Subcutaneous adipose tissue (tissue), 4 donors: ENCODE results near the gene MPV17L. TPM values are rescaled to one million over a fixed set of nuclear protein-coding genes. Genes with fewer than 3 reads are reported as not detected.

ENCODE experiments used
- CTCF ChIP-seq: fragments of 450-650 bp; IDR thresholded peaks from one replicate; pipeline ENCODE4 v1.5.1; 2016; ENCODE audit warnings: low read depth, mild to moderate bottlenecking, control low read depth, antibody characterized with exemption, moderate library complexity
- total RNA-seq, 4 donors: library from RNA; depleted of rRNA; stranded (reverse); fragments of >200 nt; gene quantifications; one replicate each; pipeline ENCODE4 v1.1.0, GENCODE V29; 2016

The MPV17L gene
- total RNA-seq, 4 donors from 2014 or later, result 6.2 to 20.0 (median 18.3) TPM

DNA sequence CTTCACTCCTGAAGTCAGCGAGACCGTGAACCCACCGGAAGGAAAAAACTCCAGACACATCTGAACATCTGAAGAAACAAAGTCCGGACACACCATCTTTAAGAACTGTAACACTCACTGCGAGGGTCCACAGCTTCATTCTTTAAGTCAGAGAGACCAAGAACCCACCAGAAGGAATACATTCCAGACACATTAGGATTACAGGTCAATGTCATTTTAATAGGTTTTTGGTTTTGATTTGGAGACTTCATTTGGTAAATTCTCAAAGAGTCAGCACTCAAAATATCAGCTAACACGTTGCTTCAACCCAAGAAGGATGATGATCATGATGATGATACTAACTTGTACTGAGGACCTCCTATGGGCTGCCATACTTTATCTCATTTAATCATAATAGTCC, 31.2 kb downstream of the MPV17L start:
- TF ChIP-seq CTCF, result no peak

DNA sequence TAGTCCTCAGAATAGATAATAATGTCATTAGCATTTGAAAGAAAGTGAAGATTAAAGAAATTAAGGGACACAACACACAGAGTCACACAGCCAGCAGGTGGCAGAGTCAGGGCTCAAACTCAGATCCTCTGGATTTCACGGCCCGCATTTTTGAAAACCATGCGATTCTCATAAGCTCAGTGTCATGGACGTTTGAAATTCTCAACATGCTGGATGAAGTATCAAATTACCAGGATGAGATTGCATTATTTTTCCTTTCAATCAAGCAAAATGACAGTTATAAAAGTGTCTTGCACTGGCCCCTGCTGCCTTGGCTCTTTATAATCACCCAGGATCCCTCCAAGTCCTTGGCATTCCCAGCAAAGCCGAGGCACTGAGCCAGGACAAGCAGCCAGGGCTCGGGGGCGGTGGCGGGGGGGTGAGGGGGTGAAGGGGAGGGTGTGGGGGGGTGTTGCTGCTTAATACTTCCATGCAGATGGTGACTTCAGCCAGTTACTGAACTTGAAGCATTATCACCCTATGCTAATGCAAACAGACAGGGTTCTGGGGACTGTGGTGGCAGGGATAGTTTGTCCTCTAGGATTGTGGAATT, 32.2 kb downstream of the MPV17L start:
- TF ChIP-seq CTCF, result no peak

DNA sequence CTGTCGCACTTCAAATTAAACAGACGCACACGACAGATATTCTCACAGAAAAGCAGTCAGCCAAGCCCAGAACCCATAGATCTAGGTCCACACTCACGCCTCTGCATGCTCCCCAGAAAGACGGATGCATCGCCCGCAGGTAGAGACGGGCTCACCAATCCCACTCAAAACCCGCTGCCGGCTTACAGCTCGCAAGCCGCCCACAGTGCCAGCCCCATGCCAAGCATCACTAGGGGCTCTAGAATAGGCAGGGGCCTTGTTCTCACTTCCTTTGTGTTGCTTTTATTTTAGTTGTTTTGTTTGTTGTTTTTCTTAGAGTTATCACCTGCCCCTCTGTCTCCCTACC, 38.5 kb downstream of the MPV17L start:
- no peak for TF ChIP-seq CTCF

DNA sequence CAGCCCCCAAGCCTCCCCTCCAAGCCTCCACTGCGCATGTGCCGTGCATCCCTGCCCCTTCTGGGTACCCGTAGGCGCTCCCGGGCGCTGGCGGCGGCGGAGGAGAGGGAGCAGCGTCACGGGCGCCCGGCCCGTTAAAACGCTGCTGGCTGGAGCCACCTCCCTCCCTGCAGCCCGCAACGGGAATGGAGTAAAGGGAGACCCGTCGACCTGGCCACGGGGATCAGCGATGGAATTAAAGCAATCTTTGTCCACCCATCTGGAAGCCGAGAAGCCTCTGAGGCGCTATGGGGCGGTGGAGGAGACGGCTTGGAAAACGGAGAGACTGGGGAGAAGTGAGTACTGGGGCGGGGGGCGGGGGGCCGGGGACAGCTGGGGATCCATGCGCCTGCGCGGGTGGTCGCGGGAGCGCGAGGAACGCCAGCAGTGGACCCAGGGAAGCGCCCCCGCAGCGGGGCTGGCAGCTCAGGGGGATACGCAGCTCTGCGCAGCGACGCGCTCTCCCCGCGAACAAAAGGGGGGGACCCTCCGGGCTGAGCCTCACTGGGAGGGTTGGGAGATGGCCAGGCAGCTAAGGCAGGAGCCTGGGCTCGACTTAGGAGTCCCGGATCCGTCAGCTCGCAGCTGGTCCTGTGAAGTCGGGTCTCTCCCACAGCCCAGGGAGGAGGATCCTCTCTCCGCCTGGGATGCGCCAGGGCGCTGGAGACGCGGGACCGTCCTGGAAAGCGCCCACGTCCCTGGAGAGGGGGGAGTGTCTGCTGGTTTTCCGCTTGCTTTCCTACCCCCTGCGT, 39.1 kb downstream of the MPV17L start, which contains the start of gene BMERB1:
TSS of gene BMERB1 (plus strand) at position 164 of the 791 bp plus-strand sequence. CDS start at position 230, 66 bp downstream.
- TF ChIP-seq CTCF, result no peak

- TF ChIP-seq CTCF, result no peak
These were observed 39.8 kb downstream of the MPV17L start for GRCh38 chr16:15435216-15435864.

DNA sequence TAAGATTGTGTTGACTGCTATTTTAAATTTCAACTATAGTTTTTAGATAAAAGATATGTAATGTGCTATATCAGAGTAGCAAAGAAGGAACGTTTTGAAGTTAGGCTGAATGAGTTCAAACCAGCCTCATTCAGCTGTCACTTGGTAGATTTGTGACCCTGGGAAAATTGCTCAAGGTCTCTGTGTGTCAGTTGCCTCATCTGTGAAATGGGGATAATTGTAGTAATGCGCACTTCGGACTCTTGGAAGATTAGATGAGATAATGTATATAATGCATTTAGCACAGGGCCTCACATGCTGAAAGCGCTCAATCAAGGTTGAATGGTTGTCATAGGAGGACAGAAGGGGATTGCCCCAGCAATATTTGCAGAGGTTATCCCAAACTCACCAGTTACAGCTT, 43.5 kb downstream of the MPV17L start:
- TF ChIP-seq CTCF, result no peak

GRCh38 chr16:15439521-15439920, 44.0 kb downstream of the MPV17L start:
- no peak for TF ChIP-seq CTCF
